Raji (cell line): ENCODE data around the gene HTR7.

Experiments
- POLR2A ChIP-seq: IDR thresholded peaks from 2 replicates; pipeline ENCODE4 v1.6.1; 2011; ENCODE audit warnings: low read depth, low read length, control low read depth; ENCODE audit not compliant: insufficient read depth

Gene HTR7

DNA sequence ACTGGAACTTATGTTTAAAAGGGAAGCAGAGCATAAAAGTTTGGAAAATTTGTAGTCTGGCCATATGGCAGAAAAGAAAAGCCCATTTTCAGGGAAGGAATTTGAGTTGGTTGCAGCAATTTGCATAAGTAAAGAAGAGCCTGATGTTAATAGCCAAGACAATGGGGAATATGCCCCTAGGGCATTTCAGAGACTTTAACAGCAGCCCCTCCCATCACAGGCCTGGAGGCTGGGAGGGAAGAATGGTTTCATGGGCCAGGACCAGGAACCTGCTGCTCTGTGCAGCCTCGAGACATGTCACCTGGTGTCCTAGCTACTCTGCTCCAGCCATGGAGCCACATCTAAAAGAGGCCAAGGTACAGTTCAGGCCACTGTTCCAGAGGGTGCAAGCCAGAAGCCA, 35.3 kb downstream of the HTR7 start:
- no peak for TF ChIP-seq POLR2A

DNA sequence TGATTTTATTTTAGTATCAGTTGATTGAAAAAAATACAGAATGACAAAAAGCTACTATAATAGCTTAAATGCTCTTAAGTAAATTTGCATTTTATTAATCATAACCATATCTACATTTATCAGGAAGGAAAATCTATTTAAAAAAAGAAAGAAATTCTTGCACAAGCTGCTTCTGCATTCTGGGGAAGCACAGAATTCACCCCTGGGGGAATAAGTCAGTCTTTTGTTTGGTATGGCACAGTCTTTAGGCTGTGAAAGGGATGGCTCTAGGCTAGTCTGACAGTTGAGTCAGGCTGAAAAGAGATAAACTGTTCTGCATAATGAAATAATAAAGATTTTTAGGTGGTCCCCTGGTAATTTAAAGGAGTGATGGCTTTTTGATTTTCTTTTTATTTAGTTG, 37.9 kb downstream of the HTR7 start:
- no peak for TF ChIP-seq POLR2A

GRCh38 chr10:90818736-90819135, 39.1 kb downstream of the HTR7 start:
- no peak for TF ChIP-seq POLR2A

GRCh38 chr10:90817128-90817889, 40.5 kb downstream of the HTR7 start:
- TF ChIP-seq POLR2A = no peak

DNA sequence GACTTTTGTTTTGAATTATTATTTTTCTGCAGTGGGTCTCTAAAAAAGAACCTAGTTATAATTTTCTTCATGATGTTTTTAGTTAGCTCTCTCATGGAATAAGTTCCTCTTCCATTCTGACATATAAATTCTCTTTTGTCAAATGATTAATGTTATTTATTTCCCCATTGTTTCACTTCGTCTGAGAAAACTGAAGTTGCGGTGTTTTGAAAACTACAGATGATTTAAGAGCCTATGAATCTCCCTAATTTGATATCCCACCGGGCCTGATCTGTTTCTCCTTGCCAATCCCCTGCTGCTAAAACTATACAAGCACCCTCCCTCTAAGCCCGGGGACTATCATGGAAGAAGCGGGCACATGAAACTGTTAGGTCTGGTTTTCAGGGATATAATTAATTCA, 41.4 kb downstream of the HTR7 start:
- TF ChIP-seq POLR2A = no peak

- no peak for TF ChIP-seq POLR2A
Observed at GRCh38 chr10:90813594-90814365, 44.1 kb downstream of the HTR7 start.

- no peak for TF ChIP-seq POLR2A
Observed at GRCh38 chr10:90806677-90807076, 51.2 kb downstream of the HTR7 start.

- TF ChIP-seq POLR2A = no peak
Observed at GRCh38 chr10:90805206-90805605, 52.6 kb downstream of the HTR7 start.

DNA sequence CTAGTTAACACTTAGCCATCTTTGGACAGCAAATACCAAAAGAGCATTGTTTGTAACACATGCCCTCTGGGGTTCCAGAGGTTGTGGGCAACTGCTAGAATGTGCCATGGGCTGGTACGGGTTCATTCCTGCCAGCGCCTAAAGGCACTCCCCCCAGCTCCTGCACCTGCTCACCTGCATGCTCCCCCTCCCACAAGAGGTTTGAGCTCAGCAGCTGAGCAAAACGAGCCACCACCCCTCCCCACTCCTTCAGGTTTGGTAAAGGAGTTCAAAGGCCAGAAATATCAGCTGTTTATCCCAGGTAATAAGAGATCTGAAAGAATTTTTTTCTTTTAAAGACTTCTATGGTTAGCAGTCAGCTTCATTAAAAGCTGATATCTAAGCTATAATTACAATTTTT, 53.5 kb downstream of the HTR7 start:
- TF ChIP-seq POLR2A = no peak

DNA sequence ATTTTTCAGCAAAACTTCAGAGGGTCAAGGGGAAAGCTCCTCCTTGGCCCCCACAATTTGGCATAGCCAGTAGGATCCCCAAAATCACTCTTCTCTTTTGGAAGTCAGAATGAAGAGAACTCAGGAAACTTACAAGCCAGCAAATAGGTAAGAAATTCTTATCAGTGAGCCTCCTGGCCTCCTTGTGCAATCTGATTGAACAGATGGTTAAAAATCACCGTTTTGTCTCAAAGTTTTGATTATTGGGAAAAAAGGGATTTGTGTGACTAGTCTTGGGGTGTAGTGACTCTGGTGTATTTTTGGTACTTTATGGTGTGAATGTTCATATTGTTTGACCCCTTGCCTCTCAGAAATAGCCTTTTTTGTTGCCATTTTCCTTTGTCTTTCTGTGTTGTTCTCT, 56.2 kb downstream of the HTR7 start:
- no peak for TF ChIP-seq POLR2A

DNA sequence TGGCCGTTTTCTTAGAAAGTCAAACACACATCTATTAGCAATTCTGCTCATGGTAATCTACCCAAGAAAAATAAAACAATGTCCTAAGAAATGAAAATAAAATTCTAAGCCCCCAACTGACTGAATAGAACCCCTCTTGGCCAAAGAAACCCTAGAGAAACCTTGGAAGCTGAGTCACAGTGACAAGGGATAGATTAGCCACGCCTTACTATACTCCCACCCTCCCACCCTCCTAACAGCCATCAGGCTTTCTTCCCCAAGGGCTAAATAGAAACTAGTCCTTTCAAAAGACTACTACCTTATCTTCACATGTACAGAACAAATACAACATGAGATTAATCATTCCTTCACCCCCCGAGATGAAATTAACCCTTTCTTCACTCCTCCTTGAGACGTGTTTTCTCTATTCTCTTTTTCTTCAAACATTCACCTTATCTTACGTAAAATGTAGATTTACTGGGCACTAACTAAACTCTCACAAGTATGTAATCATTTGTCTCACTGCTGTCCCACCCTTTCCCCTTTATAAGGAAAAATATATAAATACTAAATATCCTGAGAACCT, 57.5 kb downstream of the HTR7 start:
- TF ChIP-seq POLR2A = no peak

DNA sequence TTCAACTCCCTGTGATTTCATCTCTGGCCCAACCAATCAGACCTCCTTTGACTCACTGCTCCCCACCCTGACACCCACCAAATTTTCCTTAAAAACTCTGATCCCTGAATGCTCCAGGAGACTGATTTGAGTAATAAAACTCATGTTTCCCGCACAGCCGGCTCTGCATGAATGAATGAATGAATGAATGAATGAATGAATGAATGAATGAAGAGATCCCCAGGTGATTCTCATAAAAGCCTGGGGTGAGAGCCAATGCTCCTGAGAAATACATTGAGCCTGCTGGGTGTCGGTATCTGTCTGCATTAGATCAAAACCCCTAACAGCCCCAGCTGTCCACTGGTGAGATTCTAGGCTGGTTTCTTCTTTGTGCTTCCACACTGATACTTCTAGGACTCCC, 58.7 kb downstream of the HTR7 start:
- no peak for TF ChIP-seq POLR2A

DNA sequence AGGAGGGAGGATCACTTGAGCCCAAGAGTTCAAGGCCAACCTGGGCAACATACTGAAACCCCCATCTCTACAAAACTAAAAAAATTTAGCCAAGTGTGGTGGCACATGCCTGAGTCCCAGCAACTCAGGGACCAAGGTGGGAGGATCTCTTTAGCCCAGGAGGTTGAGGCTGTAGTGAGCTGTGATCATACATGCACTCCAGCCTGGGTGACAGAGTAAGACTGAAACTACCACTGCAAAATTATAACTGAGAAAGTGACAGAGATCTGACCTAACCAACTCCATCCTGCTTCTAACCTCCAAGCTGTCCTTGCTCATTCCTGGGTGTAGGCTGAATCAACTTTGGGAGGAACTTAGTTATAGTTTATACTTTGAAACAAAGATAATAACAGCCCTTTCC, 59.4 kb downstream of the HTR7 start:
- no peak for TF ChIP-seq POLR2A

GRCh38 chr10:90790422-90790821, 67.4 kb downstream of the HTR7 start:
- TF ChIP-seq POLR2A = no peak

- no peak for TF ChIP-seq POLR2A
Observed at GRCh38 chr10:90788968-90789367, 68.9 kb downstream of the HTR7 start.

- TF ChIP-seq POLR2A = no peak
Observed at GRCh38 chr10:90788199-90788491, 69.7 kb downstream of the HTR7 start.
